ENCODE results near the gene DOCK11. TPM values are rescaled to one million over a fixed set of nuclear protein-coding genes. Genes with fewer than 3 reads are reported as not detected.

Gene DOCK11
- total RNA-seq, 1 experiment from 2014 or later: 3.0 TPM

- no TSS peak for BruUV-seq (replicated peaks)
- H3K27me3 ChIP-seq (ENCODE audit: low read length): no peaks in the 10 kb centered on the region
- no peaks in the 10 kb centered on the region for H3K36me3 ChIP-seq (ENCODE audit: low read depth, low read length)
- DNase-seq: no peak
- no peaks in the 10 kb centered on the region for H3K4me1 ChIP-seq (ENCODE audit: insufficient read depth, low read length)
- ChIA-PET POLR2A (ENCODE audit: unreplicated experiment) (no interaction called here), CTCF (no interaction called here)
- no peaks in the 10 kb centered on the region for H4K20me1 ChIP-seq (ENCODE audit: low read length)
- H2AFZ ChIP-seq (ENCODE audit: low read length): no peak overlapping the region
- no peak for ATAC-seq
- intact Hi-C loops (cut with micrococcal nuclease): no loop called here
- no peaks in the 10 kb centered on the region for H3K9me2 ChIP-seq (replicated peaks; ENCODE audit: low read length)
- TF ChIP-seq EZH2phosphoT487 (IDR thresholded peaks at IDR 0.05; ENCODE audit: borderline replicate concordance, low read length): no peak
- no peak for TF ChIP-seq EZH2 (IDR thresholded peaks at IDR 0.05; ENCODE audit: low read length, unreplicated experiment)
- TF ChIP-seq CTCF (conservative IDR thresholded peaks at IDR 0.05; ENCODE audit: low read depth, low read length): no peak
- H3K9me3 ChIP-seq (ENCODE audit: low read length): no peaks in the 10 kb centered on the region
- H3K27ac ChIP-seq (ENCODE audit: low read length): no peak overlapping the region
- H3F3A ChIP-seq (ENCODE audit: low read length, unreplicated experiment): no peaks in the 10 kb centered on the region
- no peak overlapping the region for H3K9ac ChIP-seq (ENCODE audit: low read length)
- no peak overlapping the region for H3K4me3 ChIP-seq (ENCODE audit: low read length)
- H3K79me2 ChIP-seq (ENCODE audit: low read length): no peaks in the 10 kb centered on the region
- no peak overlapping the region for H3K4me2 ChIP-seq (ENCODE audit: low read length)
Observed at GRCh38 chrX:118612290-118612689, 116.7 kb downstream of the DOCK11 start.

GRCh38 chrX:118614150-118614549 is 118.5 kb downstream of the DOCK11 start:
- H3K9ac ChIP-seq (ENCODE audit: low read length): no peak overlapping the region
- no peak overlapping the region for H2AFZ ChIP-seq (ENCODE audit: low read length)
- no peak overlapping the region for H3K4me3 ChIP-seq (ENCODE audit: low read length)
- H3F3A ChIP-seq (ENCODE audit: low read length, unreplicated experiment): no peaks in the 10 kb centered on the region
- ChIA-PET CTCF (no interaction called here), POLR2A (ENCODE audit: unreplicated experiment) (no interaction called here)
- no TSS peak for BruUV-seq (replicated peaks)
- no peaks in the 10 kb centered on the region for H3K9me2 ChIP-seq (replicated peaks; ENCODE audit: low read length)
- H3K27me3 ChIP-seq (ENCODE audit: low read length): no peaks in the 10 kb centered on the region
- no peak for ATAC-seq
- H3K27ac ChIP-seq (ENCODE audit: low read length): no peak overlapping the region
- no peak for TF ChIP-seq EZH2phosphoT487 (IDR thresholded peaks at IDR 0.05; ENCODE audit: borderline replicate concordance, low read length)
- no peak for TF ChIP-seq CTCF (conservative IDR thresholded peaks at IDR 0.05; ENCODE audit: low read depth, low read length)
- TF ChIP-seq EZH2 (IDR thresholded peaks at IDR 0.05; ENCODE audit: low read length, unreplicated experiment): no peak
- H3K79me2 ChIP-seq (ENCODE audit: low read length): no peaks in the 10 kb centered on the region
- H3K4me1 ChIP-seq (ENCODE audit: insufficient read depth, low read length): no peaks in the 10 kb centered on the region
- H3K36me3 ChIP-seq (ENCODE audit: low read depth, low read length): no peaks in the 10 kb centered on the region
- no peak overlapping the region for H3K4me2 ChIP-seq (ENCODE audit: low read length)
- intact Hi-C loops (cut with micrococcal nuclease): no loop called here
- DNase-seq: no peak
- no peaks in the 10 kb centered on the region for H3K9me3 ChIP-seq (ENCODE audit: low read length)
- H4K20me1 ChIP-seq (ENCODE audit: low read length): no peaks in the 10 kb centered on the region

GRCh38 chrX:118615141-118615540 is 119.5 kb downstream of the DOCK11 start:
- ATAC-seq (no peak), DNase-seq (no peak)
- intact Hi-C loops (cut with micrococcal nuclease): no loop called here
- POLR2A ChIA-PET (ENCODE audit: unreplicated experiment): no interaction called here
- no peak overlapping the region for H2AFZ ChIP-seq (ENCODE audit: low read length)
- no peak overlapping the region for H3K4me2 ChIP-seq (ENCODE audit: low read length)
- no peak overlapping the region for H3K4me3 ChIP-seq (ENCODE audit: low read length)
- H4K20me1 ChIP-seq (ENCODE audit: low read length): no peaks in the 10 kb centered on the region
- H3K27me3 ChIP-seq (ENCODE audit: low read length): no peaks in the 10 kb centered on the region
- H3K79me2 ChIP-seq (ENCODE audit: low read length): no peaks in the 10 kb centered on the region
- H3K9me2 ChIP-seq (replicated peaks; ENCODE audit: low read length): no peaks in the 10 kb centered on the region
- no peaks in the 10 kb centered on the region for H3K4me1 ChIP-seq (ENCODE audit: insufficient read depth, low read length)
- TF ChIP-seq EZH2phosphoT487 (IDR thresholded peaks at IDR 0.05; ENCODE audit: borderline replicate concordance, low read length) (no peak), EZH2 (IDR thresholded peaks at IDR 0.05; ENCODE audit: low read length, unreplicated experiment) (no peak)
- no peaks in the 10 kb centered on the region for H3K9me3 ChIP-seq (ENCODE audit: low read length)
- no peak overlapping the region for H3K27ac ChIP-seq (ENCODE audit: low read length)
- CTCF ChIA-PET: no interaction called here
- no peaks in the 10 kb centered on the region for H3F3A ChIP-seq (ENCODE audit: low read length, unreplicated experiment)
- no TSS peak for BruUV-seq (replicated peaks)
- no peaks in the 10 kb centered on the region for H3K36me3 ChIP-seq (ENCODE audit: low read depth, low read length)
- no peak overlapping the region for H3K9ac ChIP-seq (ENCODE audit: low read length)
